IMR-90 (cell line): ENCODE measurements around the gene QRFP. TPM values are rescaled to one million over a fixed set of nuclear protein-coding genes. Genes with fewer than 3 reads are reported as not detected.

Source experiments
- ATAC-seq: fragments of 200-7000 bp; cut with Tn5 transposase; 2 replicates; pipeline ENCODE4 v1.9.1; 2020; ENCODE audit warnings: low read depth, mild to moderate bottlenecking, moderate library complexity
- BruUV-seq: library from RNA; stranded (reverse); fragments of 400-500 nt; replicated peaks from 2 replicates; lab custom pipeline; 2021; lab: Mats Ljungman, UMichigan
- CTCF ChIA-PET: fragments of 300-600 bp; formaldehyde crosslinking; extraction: SDS; loops from one replicate; lab custom pipeline; 2021; ENCODE audit warnings: antibody characterized with exemption; lab: Yijun Ruan, JAX
- POLR2A ChIA-PET: fragments of 300-600 bp; sonication (Branson Sonifier 250); formaldehyde crosslinking; loops from one replicate; lab custom pipeline; 2022; ENCODE audit warnings: antibody characterized with exemption; ENCODE audit not compliant: unreplicated experiment; lab: Charles Lee
- DNase-seq: peaks from one replicate; pipeline ENCODE4 v3.0.0; 2013
- H2AFZ ChIP-seq: replicated peaks from 2 replicates; pipeline ENCODE3; 2013; ENCODE audit warnings: low read length, mild to moderate bottlenecking; ENCODE audit not compliant: poor library complexity
- H2AK5ac ChIP-seq: 2 replicates; pipeline ENCODE4 v1.6.1; 2013; ENCODE audit warnings: low read depth, low read length, inconsistent platforms
- H2AK9ac ChIP-seq: replicated peaks from 2 replicates; pipeline ENCODE3; 2013; ENCODE audit warnings: mild to moderate bottlenecking, low read depth, low read length, moderate library complexity; ENCODE audit not compliant: poor library complexity
- H2BK120ac ChIP-seq: 2 replicates; pipeline ENCODE4 v1.6.1; 2013; ENCODE audit warnings: low read depth, low read length, inconsistent platforms
- H2BK15ac ChIP-seq: 3 replicates; pipeline ENCODE4 v1.6.1; 2013; ENCODE audit warnings: low read depth, low read length, inconsistent platforms
- H2BK20ac ChIP-seq: 2 replicates; pipeline ENCODE4 v1.6.1; 2013; ENCODE audit warnings: low read depth, mild to moderate bottlenecking, inconsistent platforms, low read length, moderate library complexity
- H2BK5ac ChIP-seq: 2 replicates; pipeline ENCODE4 v1.6.1; 2013; ENCODE audit warnings: mild to moderate bottlenecking, low read depth, low read length, inconsistent platforms; ENCODE audit not compliant: poor library complexity, severe bottlenecking
- H3K14ac ChIP-seq: replicated peaks from 2 replicates; pipeline ENCODE4 v1.6.1; 2013; ENCODE audit warnings: low read depth, low read length, inconsistent platforms
- H3K18ac ChIP-seq: 2 replicates; pipeline ENCODE4 v1.6.1; 2013; ENCODE audit warnings: low read depth, low read length, control low read depth
- H3K23ac ChIP-seq: 2 replicates; pipeline ENCODE4 v1.6.1; 2013; ENCODE audit warnings: low read depth, low read length, inconsistent platforms
- H3K27ac ChIP-seq: 2 replicates; pipeline ENCODE4 v1.5.1; 2013; ENCODE audit warnings: mild to moderate bottlenecking, control low read depth, low read length; ENCODE audit not compliant: insufficient read depth
- H3K27me3 ChIP-seq: 2 replicates; pipeline ENCODE4 v1.6.1; 2013; ENCODE audit warnings: low read length; ENCODE audit not compliant: control insufficient read depth, insufficient read depth
- H3K36me3 ChIP-seq: 2 replicates; pipeline ENCODE4 v1.6.1; 2013; ENCODE audit warnings: low read length, mixed read lengths; ENCODE audit not compliant: control insufficient read depth, insufficient read depth
- H3K4ac ChIP-seq: 2 replicates; pipeline ENCODE4 v1.6.1; 2013; ENCODE audit warnings: low read depth, low read length, inconsistent platforms
- H3K4me1 ChIP-seq: 2 replicates; pipeline ENCODE4 v1.6.1; 2013; ENCODE audit warnings: low read length, mixed read lengths; ENCODE audit not compliant: control insufficient read depth, insufficient read depth
- H3K4me2 ChIP-seq: 2 replicates; pipeline ENCODE4 v1.6.1; 2013; ENCODE audit warnings: low read depth, mild to moderate bottlenecking, control low read depth, low read length, moderate library complexity
- H3K4me3 ChIP-seq: 2 replicates; pipeline ENCODE4 v1.5.1; 2013; ENCODE audit warnings: low read depth, mild to moderate bottlenecking, control low read depth, low read length, moderate library complexity; ENCODE audit not compliant: insufficient read depth
- H3K56ac ChIP-seq: 2 replicates; pipeline ENCODE4 v1.6.1; 2013; ENCODE audit warnings: low read length, inconsistent platforms; ENCODE audit not compliant: insufficient read depth; ENCODE audit errors: extremely low read depth
- H3K79me1 ChIP-seq, 2 experiments: 2 replicates each; pipeline ENCODE4 v1.6.1; 2013; ENCODE audit warnings: low read length in 2 of 2, inconsistent platforms in 1 of 2, low read depth in 1 of 2
- H3K9ac ChIP-seq: 2 replicates; pipeline ENCODE4 v1.6.1; 2013; ENCODE audit warnings: low read depth, low read length, control low read depth
- H3K9me1 ChIP-seq: 2 replicates; pipeline ENCODE4 v1.6.1; 2013; ENCODE audit warnings: low read length, inconsistent platforms; ENCODE audit not compliant: insufficient read depth
- H3K9me3 ChIP-seq: 2 replicates; pipeline ENCODE4 v1.6.1; 2013; ENCODE audit warnings: low read length; ENCODE audit not compliant: control insufficient read depth, insufficient read depth
- H4K20me1 ChIP-seq: 2 replicates; pipeline ENCODE4 v1.6.1; 2013; ENCODE audit warnings: low read length, inconsistent platforms; ENCODE audit not compliant: insufficient read depth
- H4K5ac ChIP-seq: 2 replicates; pipeline ENCODE4 v1.6.1; 2013; ENCODE audit warnings: mild to moderate bottlenecking, low read depth, low read length, control low read depth
- H4K8ac ChIP-seq, 2 experiments: 2 replicates each; pipeline ENCODE4 v1.6.1; 2013; ENCODE audit warnings: low read depth in 2 of 2, low read length in 2 of 2, control low read depth in 1 of 2, inconsistent platforms in 1 of 2
- H4K91ac ChIP-seq: 2 replicates; pipeline ENCODE4 v1.6.1; 2013; ENCODE audit warnings: low read depth, low read length, inconsistent platforms; ENCODE audit not compliant: insufficient read depth
- CEBPB ChIP-seq: IDR thresholded peaks from 2 replicates; pipeline ENCODE4 v1.6.1; 2012; ENCODE audit warnings: low read depth, low read length, improper control_type of control experiment
- CHD1 ChIP-seq: IDR thresholded peaks from 2 replicates; pipeline ENCODE4 v1.6.1; 2012; ENCODE audit warnings: low read depth, low read length, improper control_type of control experiment
- CTCF ChIP-seq: conservative IDR thresholded peaks from 2 replicates; pipeline ENCODE4 v1.5.1; 2012; ENCODE audit warnings: mild to moderate bottlenecking, low read depth, low read length, improper control_type of control experiment
- ELK1 ChIP-seq: fragments of 150-350 bp; IDR thresholded peaks from 2 replicates; pipeline ENCODE4 v1.6.1; 2016; ENCODE audit warnings: low read depth, mild to moderate bottlenecking, low read length, moderate library complexity, borderline replicate concordance
- MAFK ChIP-seq: IDR thresholded peaks from 2 replicates; pipeline ENCODE4 v1.6.1; 2012; ENCODE audit warnings: low read depth, low read length, improper control_type of control experiment
- MAZ ChIP-seq: IDR thresholded peaks from 2 replicates; pipeline ENCODE4 v1.6.1; 2012; ENCODE audit warnings: low read depth, mild to moderate bottlenecking, low read length, improper control_type of control experiment, moderate library complexity, borderline replicate concordance
- MXI1 ChIP-seq: IDR thresholded peaks from 2 replicates; pipeline ENCODE4 v1.6.1; 2012; ENCODE audit warnings: low read depth, mild to moderate bottlenecking, low read length, moderate library complexity, borderline replicate concordance
- NFE2L2 ChIP-seq: fragments of 150-350 bp; IDR thresholded peaks from 2 replicates; pipeline ENCODE4 v1.6.1; 2016; ENCODE audit warnings: low read depth, mild to moderate bottlenecking, low read length
- RAD21 ChIP-seq: IDR thresholded peaks from 2 replicates; pipeline ENCODE4 v1.6.1; 2012; ENCODE audit warnings: low read length, improper control_type of control experiment
- RCOR1 ChIP-seq: IDR thresholded peaks from 2 replicates; pipeline ENCODE4 v1.6.1; 2012; ENCODE audit warnings: mild to moderate bottlenecking, low read length, improper control_type of control experiment; ENCODE audit not compliant: insufficient replicate concordance
- RFX5 ChIP-seq: IDR thresholded peaks from 2 replicates; pipeline ENCODE4 v1.8.0; 2012; ENCODE audit warnings: low read depth, mild to moderate bottlenecking, low read length, moderate library complexity
- SMC3 ChIP-seq: fragments of 150-350 bp; IDR thresholded peaks from 2 replicates; pipeline ENCODE4 v1.6.1; 2016; ENCODE audit warnings: low read depth, mild to moderate bottlenecking, antibody characterized with exemption, low read length, moderate library complexity
- USF2 ChIP-seq: fragments of 150-350 bp; IDR thresholded peaks from 2 replicates; pipeline ENCODE4 v1.6.1; 2017; ENCODE audit warnings: mild to moderate bottlenecking, antibody characterized with exemption, low read length, low read depth
- WGBS, 2 experiments: methylation state at CpG; one replicate each; pipeline versions ENCODE4 v1.1.5 to v1.1.7; 2013; ENCODE audit warnings: missing lambda C conversion rate in 2 of 2; ENCODE audit not compliant: insufficient read length in 1 of 2; ENCODE audit errors: extremely low coverage in 2 of 2; 5-methylcytosine and 5-hydroxymethylcytosine counted together
- dilution Hi-C: fragments of 300-500 bp; cut with HindIII; formaldehyde crosslinking; loops from one replicate; pipeline ENCODE4 v1.14.3; 2018; ENCODE audit warnings: low sequenced_read_pairs; ENCODE audit not compliant: unreplicated experiment
- in situ Hi-C: fragments of 300-500 bp; cut with MboI; formaldehyde crosslinking; loops from 3 replicates; pipeline ENCODE4 v1.14.3; 2019; ENCODE audit warnings: low sequenced_read_pairs, inconsistent platforms, mixed read lengths
- intact Hi-C: fragments of 100-400 bp; cut with micrococcal nuclease; formaldehyde crosslinking; loops from 2 replicates; pipeline ENCODE4 v1.10.0; 2022
- polyA plus RNA-seq, 3 experiments: library from polyadenylated mRNA; depleted of rRNA; stranded (reverse); fragments of >200 nt; gene quantifications; 2 replicates each; pipeline ENCODE4 v1.2.3, GENCODE V29; 2012; ENCODE audit warnings: low replicate concordance in 1 of 3
- total RNA-seq: library from RNA; depleted of rRNA; stranded (reverse); fragments of >200 nt; gene quantifications from 2 replicates; pipeline ENCODE4 v1.2.3, GENCODE V29; 2012

The QRFP gene
- total and polyA plus RNA-seq, 2 of the 4 experiments (the other 2 are of a cell fraction): not detected

- Histone ChIP-seq H4K20me1 (peaks cover 13% of the 10 kb centered on the region), H4K8ac (no peak overlapping the region), H2BK5ac (no peak overlapping the region), H2AK9ac (no peak overlapping the region), H4K5ac (no peak overlapping the region), H2BK20ac (no peak overlapping the region), H2AFZ (no peak overlapping the region), H4K91ac (no peak overlapping the region), H3K4me1 (no peaks in the 10 kb centered on the region), H3K9ac (no peak overlapping the region), H3K36me3 (peaks cover 38% of the 10 kb centered on the region), H2AK5ac (no peak overlapping the region), H3K27ac (no peak overlapping the region), H2BK15ac (no peak overlapping the region), H3K4ac (no peak overlapping the region), H3K56ac (no peak overlapping the region), H2BK120ac (no peak overlapping the region), H3K14ac (no peak overlapping the region), H3K4me3 (no peak overlapping the region), H3K9me3 (no peaks in the 10 kb centered on the region), H3K18ac (no peak overlapping the region), H3K4me2 (no peak overlapping the region), H3K9me1 (no peaks in the 10 kb centered on the region), H3K79me1 (peaks cover 0 to 8% of the 10 kb centered on the region in 2 experiments; a peak in 2 of 4 replicates), H3K23ac (no peak overlapping the region), H3K27me3 (peaks cover under 1% of the 10 kb centered on the region; the same call in 1 of the 2 replicates)
- BruUV-seq: no TSS peak
- no peak for ATAC-seq
- in situ Hi-C loops: no loop called here
- WGBS, 2 experiments: 100% methylated on average over 2 of the region's 9 CpGs; no CpG with 5 or more reads in 1 of the 2 experiments
- dilution Hi-C loops: no loop called here
- CTCF ChIA-PET: no interaction called here
- TF ChIP-seq MAFK (no peak), CEBPB (no peak), NFE2L2 (no peak), ELK1 (no peak), USF2 (no peak), RCOR1 (no peak), RAD21 (no peak), CTCF (no peak), SMC3 (no peak), MAZ (no peak), RFX5 (no peak), MXI1 (no peak), CHD1 (no peak)
- intact Hi-C loops: no loop called here
- POLR2A ChIA-PET: no interaction called here
- no peak for DNase-seq
These were observed 1.6 kb downstream of the QRFP start for GRCh38 chr9:130895038-130895437.
